Measurements from ENCODE around the gene LRRC8C.

The LRRC8C gene

DNA sequence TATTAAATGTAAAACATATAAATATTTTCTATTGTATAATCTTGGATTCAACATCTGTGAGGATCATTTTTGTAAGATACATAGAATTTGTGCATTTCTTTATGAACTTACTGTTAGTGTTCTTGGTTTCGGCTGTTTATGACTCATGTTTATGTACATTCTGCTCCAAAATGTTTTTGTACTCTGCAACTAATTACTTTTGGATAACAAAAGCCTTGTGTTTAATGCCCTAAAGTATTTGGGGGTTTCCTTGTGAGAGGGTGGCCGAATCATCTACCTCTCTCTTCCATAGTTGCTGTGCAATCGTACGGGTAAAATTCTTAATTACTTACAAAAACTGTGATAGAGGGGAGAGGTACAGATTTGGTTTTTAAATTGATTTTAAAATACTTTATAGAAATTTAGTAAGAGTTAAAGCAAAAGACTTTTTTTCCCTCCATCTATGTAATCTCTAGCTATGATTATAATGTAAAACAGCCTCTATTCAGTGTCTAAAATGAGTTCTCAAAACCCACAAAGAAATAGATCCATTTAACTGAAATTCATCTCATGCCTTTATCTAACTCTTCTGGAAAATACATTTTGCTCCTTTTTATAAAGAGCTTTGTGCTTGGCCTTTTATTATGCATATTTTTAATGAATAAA lies 38.7 kb upstream of the LRRC8C start:
- TF ChIP-seq, protein P1, sequence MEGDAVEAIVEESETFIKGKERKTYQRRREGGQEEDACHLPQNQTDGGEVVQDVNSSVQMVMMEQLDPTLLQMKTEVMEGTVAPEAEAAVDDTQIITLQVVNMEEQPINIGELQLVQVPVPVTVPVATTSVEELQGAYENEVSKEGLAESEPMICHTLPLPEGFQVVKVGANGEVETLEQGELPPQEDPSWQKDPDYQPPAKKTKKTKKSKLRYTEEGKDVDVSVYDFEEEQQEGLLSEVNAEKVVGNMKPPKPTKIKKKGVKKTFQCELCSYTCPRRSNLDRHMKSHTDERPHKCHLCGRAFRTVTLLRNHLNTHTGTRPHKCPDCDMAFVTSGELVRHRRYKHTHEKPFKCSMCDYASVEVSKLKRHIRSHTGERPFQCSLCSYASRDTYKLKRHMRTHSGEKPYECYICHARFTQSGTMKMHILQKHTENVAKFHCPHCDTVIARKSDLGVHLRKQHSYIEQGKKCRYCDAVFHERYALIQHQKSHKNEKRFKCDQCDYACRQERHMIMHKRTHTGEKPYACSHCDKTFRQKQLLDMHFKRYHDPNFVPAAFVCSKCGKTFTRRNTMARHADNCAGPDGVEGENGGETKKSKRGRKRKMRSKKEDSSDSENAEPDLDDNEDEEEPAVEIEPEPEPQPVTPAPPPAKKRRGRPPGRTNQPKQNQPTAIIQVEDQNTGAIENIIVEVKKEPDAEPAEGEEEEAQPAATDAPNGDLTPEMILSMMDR (conservative IDR thresholded peaks at IDR 0.05; ENCODE audit: low read length), result no peak
- no peak overlapping the region for H3K4me3 ChIP-seq (ENCODE audit: low read length)
- no peak for DNase-seq (ENCODE audit: low read depth)

DNA sequence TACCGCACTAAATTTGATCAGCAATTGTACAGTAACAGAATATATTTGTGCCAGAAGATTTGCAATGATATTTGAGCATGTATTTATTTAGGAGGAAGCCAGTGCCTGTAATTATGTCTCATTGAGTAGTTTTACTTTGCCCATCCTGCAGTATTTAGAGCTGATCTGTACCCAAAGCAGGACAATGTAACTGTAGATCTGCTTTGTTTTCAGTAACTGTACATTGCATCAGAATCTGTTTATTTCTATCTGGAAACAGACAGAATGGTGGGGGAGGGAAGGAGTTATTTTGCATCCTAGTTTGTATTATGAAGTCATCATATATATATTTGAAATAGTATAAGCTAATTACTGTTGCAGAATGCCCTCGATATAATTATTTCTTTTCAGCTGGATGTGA lies 36.2 kb upstream of the LRRC8C start:
- H3K4me3 ChIP-seq (ENCODE audit: low read length), result no peak overlapping the region
- DNase-seq (ENCODE audit: low read depth), result no peak
- TF ChIP-seq, protein P1 (conservative IDR thresholded peaks at IDR 0.05; ENCODE audit: low read length), result no peak

DNA sequence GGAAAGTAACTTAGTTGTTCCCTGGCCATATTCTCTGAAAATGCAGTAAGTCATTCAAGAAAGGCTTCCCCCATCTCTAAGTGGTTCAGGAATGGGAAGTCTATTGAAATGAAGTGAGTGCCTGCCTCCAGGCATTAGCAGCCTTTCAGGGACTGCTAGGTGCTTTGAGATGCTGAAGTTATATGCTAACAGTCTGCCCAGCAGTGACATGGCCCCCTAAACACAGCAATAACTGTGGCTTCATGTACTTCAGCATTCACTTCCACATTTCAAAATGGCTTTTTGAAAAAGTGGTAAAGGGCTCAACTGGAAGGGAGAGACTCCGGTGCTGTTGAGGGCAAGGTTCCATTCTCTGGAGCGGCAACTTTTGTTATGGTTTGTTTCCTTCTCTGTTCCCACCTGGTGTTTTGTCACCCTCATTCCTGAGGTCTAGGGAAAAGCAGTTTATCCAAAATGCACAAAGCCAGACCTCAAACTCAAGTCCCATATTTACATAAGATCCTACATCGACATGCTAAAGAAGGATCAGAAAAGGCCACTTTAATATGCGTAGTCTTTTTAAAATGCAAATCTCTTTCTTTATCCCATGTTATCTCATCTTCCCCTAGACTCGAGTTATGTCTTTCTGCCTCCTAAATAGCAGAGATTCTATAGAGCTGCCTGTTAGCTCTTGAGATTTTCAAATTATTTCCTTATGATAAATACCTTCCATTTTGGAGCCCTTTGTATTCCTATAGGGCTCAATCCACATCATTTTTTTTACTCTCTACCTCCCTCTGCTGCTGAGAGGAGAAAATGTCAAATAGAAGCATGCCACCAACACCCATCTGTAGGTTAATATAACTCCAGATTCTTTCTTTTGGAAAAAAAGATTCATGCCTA lies 34.2 kb upstream of the LRRC8C start:
- no peak overlapping the region for H3K4me3 ChIP-seq (ENCODE audit: low read length)
- TF ChIP-seq, protein P1 (conservative IDR thresholded peaks at IDR 0.05; ENCODE audit: low read length), result peak; percentile 75
- peak; percentile 34 for DNase-seq (ENCODE audit: low read depth)

DNA sequence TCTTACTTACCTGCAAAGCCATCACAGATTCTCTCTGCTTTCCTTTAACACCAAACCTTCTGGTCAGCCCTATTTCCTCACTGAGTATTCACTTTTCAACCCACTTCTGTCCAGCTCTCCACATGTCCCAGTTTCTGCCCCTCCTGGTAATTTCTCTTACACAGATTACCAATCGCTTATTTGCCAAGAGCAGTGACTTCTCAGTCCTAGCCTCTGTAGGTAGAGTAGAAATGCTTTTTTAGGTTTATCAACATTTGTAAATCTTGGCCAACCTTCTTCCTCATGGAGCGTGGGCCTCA lies 33.6 kb upstream of the LRRC8C start:
- TF ChIP-seq, protein P1 (conservative IDR thresholded peaks at IDR 0.05; ENCODE audit: low read length), result no peak
- H3K4me3 ChIP-seq (ENCODE audit: low read length), result no peak overlapping the region
- no peak for DNase-seq (ENCODE audit: low read depth)

DNA sequence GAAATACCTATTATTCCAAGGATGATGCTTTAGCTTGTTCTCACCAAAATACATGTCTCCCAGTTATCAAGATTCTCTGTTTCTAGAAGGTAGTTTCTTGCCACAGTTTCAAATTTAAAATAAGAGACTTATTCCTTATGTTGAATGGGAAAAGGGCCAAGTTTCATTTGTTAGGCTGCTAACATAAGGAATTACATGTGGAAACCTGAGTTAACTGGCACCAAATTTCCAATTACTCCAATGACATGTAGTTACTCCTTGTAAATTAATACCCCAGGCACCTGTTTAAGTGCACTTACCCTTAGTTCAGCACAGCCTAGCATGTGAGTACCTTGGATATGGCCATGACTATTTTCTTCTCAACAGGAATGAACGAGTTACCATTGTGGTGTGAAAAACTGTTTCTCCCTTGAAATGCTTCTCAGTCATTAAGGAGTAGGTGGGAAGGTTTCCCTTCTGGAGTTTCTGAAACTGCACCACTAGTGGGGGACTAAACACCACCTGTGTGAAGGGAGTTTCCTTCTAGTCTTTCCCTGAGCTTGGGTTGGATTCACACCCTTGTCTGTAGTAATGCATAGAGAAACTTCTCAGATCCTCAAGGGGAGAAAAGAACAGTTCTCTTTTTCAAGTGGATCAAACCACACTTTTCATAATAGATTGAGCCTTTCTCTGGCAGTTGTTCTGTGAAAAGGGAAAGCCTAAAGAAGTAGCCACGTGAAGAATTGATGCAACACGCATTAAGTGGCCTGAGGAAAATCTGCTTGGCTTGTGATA lies 32.3 kb upstream of the LRRC8C start:
- H3K4me3 ChIP-seq (ENCODE audit: low read length), result no peak overlapping the region
- no peak for DNase-seq (ENCODE audit: low read depth)
- TF ChIP-seq, protein P1 (conservative IDR thresholded peaks at IDR 0.05; ENCODE audit: low read length), result no peak

DNA sequence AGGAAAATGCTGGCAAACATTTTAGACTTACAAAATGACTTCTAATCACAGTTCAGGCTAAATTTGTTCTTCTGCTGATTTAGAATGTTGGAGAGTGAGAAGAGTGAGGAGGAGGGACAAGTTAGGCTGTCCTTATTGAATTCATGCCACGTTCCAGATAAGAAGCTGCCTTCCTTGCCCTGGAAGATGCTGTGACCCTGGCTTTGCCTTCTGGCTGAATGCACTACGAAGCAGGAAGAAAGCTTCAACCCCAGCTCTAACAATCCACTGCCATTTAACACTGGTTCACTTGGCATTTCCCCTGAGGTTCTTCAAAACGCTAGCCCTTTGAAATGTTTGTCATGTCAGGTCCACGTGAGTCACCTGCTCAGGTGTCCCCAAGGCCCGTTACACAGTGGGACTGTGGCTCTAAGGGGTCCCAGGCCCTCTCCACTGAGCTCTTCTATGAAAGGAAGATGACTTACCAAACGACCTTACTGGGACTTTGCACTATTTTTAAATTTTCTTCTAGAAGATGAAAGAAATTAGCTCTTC lies 30.0 kb upstream of the LRRC8C start:
- no peak for DNase-seq (ENCODE audit: low read depth)
- TF ChIP-seq, protein P1 (conservative IDR thresholded peaks at IDR 0.05; ENCODE audit: low read length), result no peak
- no peak overlapping the region for H3K4me3 ChIP-seq (ENCODE audit: low read length)
